ENCODE data around the gene HS6ST2.

- TF ChIP-seq FOXJ3 (CRISPR knock-in tag; IDR thresholded peaks at IDR 0.05; ENCODE audit: borderline replicate concordance) (no peak), ATF6 (CRISPR knock-in tag; IDR thresholded peaks at IDR 0.05) (no peak), CTCF (IDR thresholded peaks at IDR 0.05) (no peak), HMGXB4 (CRISPR knock-in tag; IDR thresholded peaks at IDR 0.05) (no peak), NR2C2 (CRISPR knock-in tag; IDR thresholded peaks at IDR 0.05) (no peak), SMAD4 (CRISPR knock-in tag; IDR thresholded peaks at IDR 0.05) (no peak), ZNF512 (CRISPR knock-in tag; IDR thresholded peaks at IDR 0.05; ENCODE audit: borderline replicate concordance) (no peak), PRRX2 (CRISPR knock-in tag; IDR thresholded peaks at IDR 0.05) (no peak), ZNF121 (CRISPR knock-in tag; IDR thresholded peaks at IDR 0.05) (no peak), MXD4 (CRISPR knock-in tag; IDR thresholded peaks at IDR 0.05; ENCODE audit: borderline replicate concordance) (no peak), E2F1 (CRISPR knock-in tag; IDR thresholded peaks at IDR 0.05) (no peak)
Observed at GRCh38 chrX:132710656-132711155, 247.7 kb downstream of the HS6ST2 start.

All from WTC11 (cell line).